Nephron progenitor cell (in vitro differentiated cells): ENCODE data around the gene SGSH.
A peak's percentile ranks its signal among the peaks of the same experiment; 100 is the strongest.

Source experiments
- DNase-seq: peaks from one replicate; pipeline ENCODE4 v3.0.0; 2021
- H3K27ac Mint-ChIP-seq: 2 replicates; pipeline ENCODE4 v1.8.0; 2021; ENCODE audit warnings: mild to moderate bottlenecking, moderate library complexity, mixed read lengths
- H3K27me3 Mint-ChIP-seq: 2 replicates; pipeline ENCODE4 v1.8.0; 2021; ENCODE audit warnings: mild to moderate bottlenecking, low read depth, mixed read lengths; ENCODE audit not compliant: poor library complexity
- H3K36me3 Mint-ChIP-seq: 2 replicates; pipeline ENCODE4 v1.8.0; 2021; ENCODE audit warnings: low read depth, mixed read lengths
- H3K4me1 Mint-ChIP-seq: 2 replicates; pipeline ENCODE4 v1.8.0; 2021; ENCODE audit warnings: mixed read lengths
- H3K4me3 Mint-ChIP-seq: 2 replicates; pipeline ENCODE4 v1.8.0; 2021; ENCODE audit warnings: mild to moderate bottlenecking, moderate library complexity, mixed read lengths
- H3K9me3 Mint-ChIP-seq: 2 replicates; pipeline ENCODE4 v1.8.0; 2021; ENCODE audit warnings: mild to moderate bottlenecking, moderate library complexity, mixed read lengths
- CTCF ChIP-seq: fragments of 200-600 bp; sonication (generic); IDR thresholded peaks from 2 replicates; pipeline ENCODE4 v1.5.0; 2021; ENCODE audit warnings: antibody characterized with exemption

Gene SGSH

DNA sequence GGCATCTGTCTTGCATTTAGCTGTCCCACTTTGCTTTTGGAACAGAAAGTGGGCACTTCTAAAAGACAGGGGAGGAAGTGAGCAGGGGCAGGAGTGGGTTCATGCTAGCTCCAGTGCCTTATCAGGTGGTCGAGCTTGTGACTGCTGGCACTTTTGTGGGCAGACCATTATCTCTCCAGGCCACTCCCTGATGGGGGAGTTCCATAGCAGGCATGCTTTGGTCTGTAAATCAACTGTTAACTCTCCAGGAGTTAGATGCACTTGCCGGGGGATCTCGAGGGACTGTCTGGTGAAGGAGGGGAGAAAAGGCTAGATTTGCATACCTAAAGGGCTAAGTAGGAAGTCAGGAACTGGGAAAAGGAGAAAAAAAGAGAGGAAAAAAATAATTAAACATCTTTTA is 59.6 kb downstream of the SGSH start:
- H3K9me3 Mint-ChIP-seq = peaks cover 25% of the 10 kb centered on the region
- H3K4me3 Mint-ChIP-seq = peak overlapping the region; percentile 60
- H3K36me3 Mint-ChIP-seq = peaks cover 11% of the 10 kb centered on the region
- peak overlapping the region; percentile 93 for H3K27ac Mint-ChIP-seq
- DNase-seq = no peak
- H3K27me3 Mint-ChIP-seq = peaks cover 4% of the 10 kb centered on the region
- H3K4me1 Mint-ChIP-seq = peaks cover 30% of the 10 kb centered on the region
- TF ChIP-seq CTCF = no peak
